Measurements from ENCODE around the gene PDK4. TPM values are rescaled to one million over a fixed set of nuclear protein-coding genes. Genes with fewer than 3 reads are reported as not detected.

The PDK4 gene
- total RNA-seq, 2 experiments from 2014 or later = not detected

DNA sequence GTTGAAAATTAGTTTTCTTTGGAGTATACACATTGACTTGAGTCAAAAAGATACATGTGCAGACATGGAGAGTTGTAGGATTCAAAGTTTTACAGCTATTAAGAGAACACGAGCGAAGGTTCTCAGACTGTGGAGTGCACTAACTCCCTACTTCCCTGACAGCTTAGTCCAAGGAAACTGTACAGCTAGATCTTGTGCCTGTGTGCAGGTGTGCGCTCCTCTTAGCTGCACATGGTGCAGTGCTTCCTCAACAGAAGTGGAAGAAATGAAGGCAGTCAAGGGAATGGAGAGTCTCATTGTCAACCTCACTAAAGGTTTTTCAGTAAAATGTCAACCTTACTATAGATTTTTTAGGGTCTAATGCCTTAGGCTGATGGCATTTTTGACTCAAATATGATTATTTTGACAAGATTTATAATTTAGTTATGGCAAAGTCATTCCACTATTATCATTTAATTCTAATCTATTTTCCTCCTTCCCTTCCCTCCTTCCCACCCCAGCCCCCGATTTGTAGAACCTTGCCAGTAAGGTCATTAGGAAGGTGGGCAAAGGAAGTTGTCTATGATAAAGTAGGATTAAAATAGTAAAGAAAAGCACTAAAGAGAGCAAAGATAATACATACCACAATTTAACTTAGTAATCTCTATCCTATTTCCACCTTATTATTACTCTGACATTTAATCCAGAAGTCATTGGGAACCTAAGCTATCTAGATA, 13.6 kb downstream of the PDK4 start:
- H3K4me3 Mint-ChIP-seq = no peak overlapping the region
- H3K9me3 Mint-ChIP-seq = no peaks in the 10 kb centered on the region
- H3K27me3 Mint-ChIP-seq = no peaks in the 10 kb centered on the region
- ChIA-PET POLR2A (no interaction called here), CTCF (interaction anchor here (1.1 kb wide), 1 partner anchor 43 kb away, joined by 3 read pairs; no protein-coding TSS in a partner anchor)
- no peaks in the 10 kb centered on the region for H3K36me3 Mint-ChIP-seq (ENCODE audit: low read depth)
- DNase-seq (no peak), ATAC-seq (no peak)
- TF ChIP-seq, protein P1, sequence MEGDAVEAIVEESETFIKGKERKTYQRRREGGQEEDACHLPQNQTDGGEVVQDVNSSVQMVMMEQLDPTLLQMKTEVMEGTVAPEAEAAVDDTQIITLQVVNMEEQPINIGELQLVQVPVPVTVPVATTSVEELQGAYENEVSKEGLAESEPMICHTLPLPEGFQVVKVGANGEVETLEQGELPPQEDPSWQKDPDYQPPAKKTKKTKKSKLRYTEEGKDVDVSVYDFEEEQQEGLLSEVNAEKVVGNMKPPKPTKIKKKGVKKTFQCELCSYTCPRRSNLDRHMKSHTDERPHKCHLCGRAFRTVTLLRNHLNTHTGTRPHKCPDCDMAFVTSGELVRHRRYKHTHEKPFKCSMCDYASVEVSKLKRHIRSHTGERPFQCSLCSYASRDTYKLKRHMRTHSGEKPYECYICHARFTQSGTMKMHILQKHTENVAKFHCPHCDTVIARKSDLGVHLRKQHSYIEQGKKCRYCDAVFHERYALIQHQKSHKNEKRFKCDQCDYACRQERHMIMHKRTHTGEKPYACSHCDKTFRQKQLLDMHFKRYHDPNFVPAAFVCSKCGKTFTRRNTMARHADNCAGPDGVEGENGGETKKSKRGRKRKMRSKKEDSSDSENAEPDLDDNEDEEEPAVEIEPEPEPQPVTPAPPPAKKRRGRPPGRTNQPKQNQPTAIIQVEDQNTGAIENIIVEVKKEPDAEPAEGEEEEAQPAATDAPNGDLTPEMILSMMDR (IDR thresholded peaks at IDR 0.05) = no peak
- no peaks in the 10 kb centered on the region for H3K4me1 Mint-ChIP-seq (ENCODE audit: low read depth)
- no peak overlapping the region for H3K27ac Mint-ChIP-seq
- intact Hi-C loops (cut with micrococcal nuclease) = no loop called here

DNA sequence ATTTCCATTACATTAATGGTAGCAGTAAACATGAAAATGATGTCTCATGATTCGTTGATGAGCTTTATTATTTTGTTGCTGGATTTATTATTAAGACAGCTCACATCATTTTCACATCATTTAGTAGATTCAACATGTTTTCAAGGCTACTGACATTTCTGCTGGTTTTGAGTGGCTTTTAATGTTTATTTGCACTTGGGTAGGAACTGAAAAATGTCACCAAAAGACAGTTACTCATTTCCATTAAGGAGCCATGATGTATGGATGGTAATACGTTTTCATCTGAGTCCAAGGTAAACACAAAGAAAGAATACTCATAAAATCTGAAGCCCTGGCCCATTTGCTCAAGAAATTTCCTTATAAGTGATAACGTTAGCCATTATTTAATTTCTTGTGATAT, 14.8 kb downstream of the PDK4 start:
- Mint-ChIP-seq H3K4me3 (no peak overlapping the region), H3K4me1 (ENCODE audit: low read depth) (no peaks in the 10 kb centered on the region), H3K9me3 (no peaks in the 10 kb centered on the region), H3K36me3 (ENCODE audit: low read depth) (no peaks in the 10 kb centered on the region), H3K27me3 (no peaks in the 10 kb centered on the region), H3K27ac (no peak overlapping the region)
- ChIA-PET POLR2A (no interaction called here), CTCF (no interaction called here)
- ATAC-seq (no peak), DNase-seq (no peak)
- TF ChIP-seq, protein P1 (IDR thresholded peaks at IDR 0.05) = no peak
- intact Hi-C loops (cut with micrococcal nuclease) = no loop called here

- TF ChIP-seq, protein P1 (IDR thresholded peaks at IDR 0.05) = no peak
- ATAC-seq (no peak), DNase-seq (no peak)
- intact Hi-C loops (cut with micrococcal nuclease) = no loop called here
- no peaks in the 10 kb centered on the region for H3K36me3 Mint-ChIP-seq (ENCODE audit: low read depth)
- H3K9me3 Mint-ChIP-seq = no peaks in the 10 kb centered on the region
- ChIA-PET POLR2A (no interaction called here), CTCF (no interaction called here)
- no peaks in the 10 kb centered on the region for H3K4me1 Mint-ChIP-seq (ENCODE audit: low read depth)
- no peak overlapping the region for H3K27ac Mint-ChIP-seq
- no peak overlapping the region for H3K4me3 Mint-ChIP-seq
- H3K27me3 Mint-ChIP-seq = no peaks in the 10 kb centered on the region
These were observed 17.0 kb downstream of the PDK4 start for GRCh38 chr7:95579318-95579717.

DNA sequence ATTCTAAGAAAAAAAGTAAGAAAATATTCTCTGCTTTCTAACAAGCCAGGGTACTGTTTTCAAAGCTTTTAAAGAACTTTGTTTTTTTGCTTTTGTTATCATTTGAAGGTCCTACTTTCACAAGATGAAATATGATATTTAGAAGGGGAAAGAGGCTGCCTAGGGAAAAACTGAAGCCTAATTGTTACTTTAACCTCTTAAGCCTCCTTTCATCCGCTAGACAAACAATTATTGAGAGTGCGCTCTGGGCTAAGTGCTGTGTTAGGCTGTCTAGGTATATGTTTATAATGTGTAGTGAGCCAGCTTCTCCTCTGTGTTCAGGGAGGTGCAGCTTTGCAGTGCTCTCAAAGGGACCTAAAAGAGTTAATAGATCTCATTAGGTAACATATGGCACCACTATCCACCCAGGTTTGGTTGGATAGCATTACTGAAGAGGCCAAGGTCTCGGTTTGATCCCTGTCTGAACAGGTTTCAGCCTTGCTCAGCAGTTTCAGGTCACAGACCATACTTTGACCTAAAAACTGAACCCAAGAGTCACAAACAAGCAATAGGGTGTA, 17.9 kb downstream of the PDK4 start:
- H3K9me3 Mint-ChIP-seq = no peaks in the 10 kb centered on the region
- no peak overlapping the region for H3K27ac Mint-ChIP-seq
- no peaks in the 10 kb centered on the region for H3K36me3 Mint-ChIP-seq (ENCODE audit: low read depth)
- no peak for ATAC-seq
- no peak for DNase-seq
- H3K4me3 Mint-ChIP-seq = no peak overlapping the region
- TF ChIP-seq, protein P1 (IDR thresholded peaks at IDR 0.05) = no peak
- no peaks in the 10 kb centered on the region for H3K4me1 Mint-ChIP-seq (ENCODE audit: low read depth)
- CTCF ChIA-PET = no interaction called here
- POLR2A ChIA-PET = no interaction called here
- intact Hi-C loops (cut with micrococcal nuclease) = no loop called here
- H3K27me3 Mint-ChIP-seq = no peaks in the 10 kb centered on the region

DNA sequence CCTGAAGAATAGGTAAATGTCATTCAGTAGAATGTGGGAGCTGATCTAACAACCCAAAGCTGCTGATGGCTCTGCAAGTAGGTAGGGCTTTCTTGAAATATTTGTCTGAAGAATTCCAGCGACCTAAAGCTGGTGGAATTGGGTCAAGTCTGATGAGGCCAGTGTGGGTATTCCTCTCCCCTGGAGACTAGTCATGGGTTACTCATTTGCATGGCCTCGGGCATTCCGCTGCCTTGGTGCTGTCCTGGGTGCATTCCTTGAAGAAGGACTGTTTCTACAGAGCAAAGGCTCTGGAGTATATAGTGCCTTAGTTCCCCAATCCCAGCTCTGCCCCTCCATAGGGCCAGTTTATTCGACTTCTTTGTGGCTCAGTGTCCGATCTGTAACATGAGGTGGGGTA, 19.2 kb downstream of the PDK4 start:
- intact Hi-C loops (cut with micrococcal nuclease) = no loop called here
- H3K4me3 Mint-ChIP-seq = no peak overlapping the region
- H3K27me3 Mint-ChIP-seq = no peaks in the 10 kb centered on the region
- ATAC-seq (no peak), DNase-seq (no peak)
- no peaks in the 10 kb centered on the region for H3K4me1 Mint-ChIP-seq (ENCODE audit: low read depth)
- TF ChIP-seq, protein P1 (IDR thresholded peaks at IDR 0.05) = no peak
- H3K27ac Mint-ChIP-seq = no peak overlapping the region
- H3K36me3 Mint-ChIP-seq (ENCODE audit: low read depth) = no peaks in the 10 kb centered on the region
- POLR2A ChIA-PET = interaction anchor here (0.7 kb wide), 1 partner anchor 106 kb away, joined by 3 read pairs; no protein-coding TSS in a partner anchor
- no peaks in the 10 kb centered on the region for H3K9me3 Mint-ChIP-seq
- CTCF ChIA-PET = no interaction called here

Measured in activated CD8-positive, alpha-beta T cell treated with anti-CD3 and anti-CD28 coated beads for 36 hours (primary cell).